ENCODE measurements around the gene APCDD1L. TPM values are rescaled to one million over a fixed set of nuclear protein-coding genes. Genes with fewer than 3 reads are reported as not detected.

The APCDD1L gene
- total and polyA plus RNA-seq, 8 donors, result 0.16 to 1.8 (median 0.32) TPM

GRCh38 chr20:58466095-58466708 lies 49.0 kb downstream of the APCDD1L start:
- Histone ChIP-seq H3K27ac (no peak overlapping the region), H3K9me3 (no peaks in the 10 kb centered on the region), H3K4me1 (no peaks in the 10 kb centered on the region), H3K4me3 (no peak overlapping the region), H3K36me3 (no peaks in the 10 kb centered on the region), H3K27me3 (no peaks in the 10 kb centered on the region)
- FAIRE-seq, result no peak
- intact Hi-C loops (cut with DNase I), result no loop called here
- 89 to 90% methylated on average over 27 of the region's 27 CpGs for WGBS, 2 donors
- no peak for TF ChIP-seq CTCF (IDR thresholded peaks at IDR 0.05)
- no peak for ATAC-seq
- no peak for DNase-seq

- intact Hi-C loops (cut with DNase I), result no loop called here
- no peak for DNase-seq
- H3K36me3 ChIP-seq, result no peaks in the 10 kb centered on the region
- no peak overlapping the region for H3K27ac ChIP-seq
- H3K4me3 ChIP-seq, result no peak overlapping the region
- H3K27me3 ChIP-seq, result no peaks in the 10 kb centered on the region
- H3K9me3 ChIP-seq, result no peaks in the 10 kb centered on the region
- 64 to 70% methylated on average over 8 of the region's 8 CpGs for WGBS, 2 donors
- no peaks in the 10 kb centered on the region for H3K4me1 ChIP-seq
- FAIRE-seq, result no peak
- no peak for ATAC-seq
- TF ChIP-seq CTCF (IDR thresholded peaks at IDR 0.05), result no peak
These were observed 50.4 kb downstream of the APCDD1L start for GRCh38 chr20:58464838-58465237.

- no peaks in the 10 kb centered on the region for H3K36me3 ChIP-seq
- no peak for TF ChIP-seq CTCF (IDR thresholded peaks at IDR 0.05)
- H3K4me3 ChIP-seq, result no peak overlapping the region
- no peaks in the 10 kb centered on the region for H3K4me1 ChIP-seq
- intact Hi-C loops (cut with DNase I), result no loop called here
- H3K9me3 ChIP-seq, result no peaks in the 10 kb centered on the region
- no peak overlapping the region for H3K27ac ChIP-seq
- 70 to 79% methylated on average over 10 of the region's 10 CpGs for WGBS, 2 donors
- DNase-seq, result no peak
- FAIRE-seq, result no peak
- H3K27me3 ChIP-seq, result no peaks in the 10 kb centered on the region
- no peak for ATAC-seq
These were observed 51.9 kb downstream of the APCDD1L start for GRCh38 chr20:58463256-58463655.

- H3K9me3 ChIP-seq, result no peaks in the 10 kb centered on the region
- FAIRE-seq (no peak), DNase-seq (no peak), ATAC-seq (no peak)
- TF ChIP-seq CTCF (IDR thresholded peaks at IDR 0.05), result no peak
- H3K4me1 ChIP-seq, result no peaks in the 10 kb centered on the region
- intact Hi-C loops (cut with DNase I), result no loop called here
- no peaks in the 10 kb centered on the region for H3K36me3 ChIP-seq
- no peak overlapping the region for H3K27ac ChIP-seq
- no peak overlapping the region for H3K4me3 ChIP-seq
- no peaks in the 10 kb centered on the region for H3K27me3 ChIP-seq
- 93 to 95% methylated on average over 6 of the region's 6 CpGs for WGBS, 2 donors
These were observed 53.3 kb downstream of the APCDD1L start for GRCh38 chr20:58461899-58462298.

- Histone ChIP-seq H3K27ac (no peak overlapping the region), H3K9me3 (no peaks in the 10 kb centered on the region), H3K4me1 (no peaks in the 10 kb centered on the region), H3K36me3 (no peaks in the 10 kb centered on the region), H3K4me3 (no peak overlapping the region), H3K27me3 (no peaks in the 10 kb centered on the region)
- intact Hi-C loops (cut with DNase I), result no loop called here
- ATAC-seq (no peak), FAIRE-seq (no peak), DNase-seq (no peak)
- WGBS, 2 donors, result 94 to 95% methylated on average over 24 to 25 of the region's 25 CpGs
- TF ChIP-seq CTCF (IDR thresholded peaks at IDR 0.05), result no peak
These were observed 54.1 kb downstream of the APCDD1L start for GRCh38 chr20:58461104-58461503.
